ENCODE results near the gene MACROD2. TPM values are rescaled to one million over a fixed set of nuclear protein-coding genes. Genes with fewer than 3 reads are reported as not detected.

The MACROD2 gene
- total RNA-seq, 1 donor from 2014 or later: 3.8 TPM

DNA sequence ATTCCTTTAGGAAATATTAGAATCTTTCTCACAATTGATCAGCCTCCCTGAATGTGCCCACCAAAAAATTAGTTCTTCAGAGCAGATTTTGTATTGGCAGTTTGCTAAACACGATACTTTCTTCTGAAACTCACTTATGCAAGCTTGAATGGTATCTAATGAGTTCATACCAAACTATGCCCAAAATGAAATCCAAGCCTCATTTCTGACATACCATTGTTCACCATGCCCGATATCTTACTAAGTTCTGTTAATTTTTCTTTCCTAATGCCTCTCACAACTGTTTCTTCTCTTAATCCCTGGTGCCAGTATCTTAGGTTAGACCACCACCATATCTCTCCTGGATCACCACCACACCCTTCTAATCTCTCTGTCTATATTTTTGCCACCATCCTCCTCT, 1822.0 kb downstream of the MACROD2 start:
- no peak for DNase-seq (ENCODE audit: low spot score)

DNA sequence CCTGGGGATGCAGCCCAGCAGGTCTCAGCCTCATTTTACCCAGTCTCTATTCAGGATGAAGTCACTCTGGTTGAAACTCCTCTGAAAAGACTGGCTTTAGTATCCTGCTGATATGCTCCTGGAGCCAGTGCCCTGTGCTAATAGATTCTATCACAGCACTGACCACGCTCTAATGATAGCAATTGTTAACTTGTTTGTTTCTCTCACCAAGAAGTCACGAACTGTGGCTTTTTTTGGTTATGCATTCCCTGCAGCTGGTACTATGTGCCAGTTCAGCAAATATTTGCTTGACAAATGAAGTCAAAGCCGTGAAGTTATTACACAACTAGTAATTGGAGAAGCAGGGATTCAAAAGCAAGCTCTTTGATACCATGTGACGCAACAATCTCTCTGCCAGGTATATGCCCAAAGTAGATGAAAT, 1823.3 kb downstream of the MACROD2 start:
- DNase-seq (ENCODE audit: low spot score): no peak

DNA sequence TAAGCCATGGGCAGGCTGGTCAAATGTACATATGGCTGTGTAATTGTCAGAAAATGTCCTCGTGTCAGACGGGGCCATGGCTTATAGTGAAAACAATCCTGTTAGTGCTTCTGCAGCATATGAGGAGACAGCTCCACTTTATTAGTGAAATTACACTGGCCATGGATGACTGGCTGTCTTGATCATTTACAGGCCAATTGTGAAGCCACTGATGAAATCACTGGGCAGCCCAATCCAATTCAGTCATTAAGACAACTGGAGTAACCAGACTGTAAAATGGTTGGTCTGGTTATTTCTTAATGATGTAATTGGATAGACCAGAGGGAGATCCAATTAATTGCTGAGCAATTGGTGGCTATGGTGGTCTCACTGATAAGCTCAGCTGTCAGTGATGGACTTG, 1828.4 kb downstream of the MACROD2 start:
- DNase-seq (ENCODE audit: low spot score): no peak

DNA sequence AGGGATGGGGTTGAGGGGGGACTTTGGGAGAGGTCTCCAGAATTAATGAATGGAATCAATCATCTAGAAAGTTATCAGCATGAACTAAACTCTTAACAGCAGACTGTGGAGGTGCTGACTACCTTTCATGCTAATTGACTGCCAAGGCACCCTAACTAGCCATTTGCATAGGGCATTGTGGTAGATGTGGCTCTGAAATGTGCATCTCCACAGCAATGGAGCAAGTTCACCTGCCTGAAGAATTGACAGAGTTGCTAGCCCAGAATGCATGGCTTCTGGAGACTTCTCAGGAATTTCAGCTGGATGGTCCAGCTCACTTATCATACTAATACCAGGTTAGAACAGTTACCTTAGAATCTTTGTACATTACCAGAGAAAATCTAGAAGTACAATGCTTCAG, 1832.3 kb downstream of the MACROD2 start:
- DNase-seq (ENCODE audit: low spot score): no peak

DNA sequence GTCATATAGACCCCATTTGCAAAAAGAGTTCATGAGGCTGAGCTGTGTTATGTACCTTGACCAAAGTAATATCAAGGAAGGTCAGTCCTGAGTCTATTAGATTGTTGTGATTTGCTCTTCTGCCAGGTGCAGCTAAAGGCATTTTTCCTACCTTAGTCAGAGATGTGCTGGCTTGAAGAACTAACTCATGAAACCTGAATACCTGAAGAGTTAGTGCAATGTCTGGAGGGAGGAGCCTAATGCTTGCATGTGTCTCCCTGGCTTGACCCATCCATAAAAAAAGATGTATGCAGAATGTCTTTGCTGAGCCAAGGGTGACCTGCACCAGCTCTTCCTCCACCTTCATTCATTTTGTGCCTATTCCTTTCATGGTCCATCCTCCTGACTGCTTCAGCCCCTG, 1835.9 kb downstream of the MACROD2 start:
- DNase-seq (ENCODE audit: low spot score): no peak

DNA sequence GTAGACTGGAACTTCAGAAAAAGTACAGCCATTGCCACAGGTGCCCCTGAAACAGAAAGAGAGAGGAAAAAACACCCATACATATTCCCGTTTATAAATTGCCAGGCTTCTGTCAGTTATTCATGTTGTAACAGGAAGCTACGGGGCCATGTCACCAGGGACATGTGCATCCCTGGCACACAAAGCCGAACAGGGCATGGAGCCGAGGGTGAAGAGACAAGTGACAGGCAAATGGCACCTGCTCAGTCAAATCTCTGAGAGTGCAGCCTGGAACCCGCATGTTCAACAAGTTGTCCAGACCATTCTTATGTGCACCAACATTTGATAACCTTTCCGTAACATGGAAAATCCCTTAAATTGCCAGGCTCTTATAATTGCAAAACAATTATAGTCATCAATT, 1837.2 kb downstream of the MACROD2 start:
- DNase-seq (ENCODE audit: low spot score): no peak

DNA sequence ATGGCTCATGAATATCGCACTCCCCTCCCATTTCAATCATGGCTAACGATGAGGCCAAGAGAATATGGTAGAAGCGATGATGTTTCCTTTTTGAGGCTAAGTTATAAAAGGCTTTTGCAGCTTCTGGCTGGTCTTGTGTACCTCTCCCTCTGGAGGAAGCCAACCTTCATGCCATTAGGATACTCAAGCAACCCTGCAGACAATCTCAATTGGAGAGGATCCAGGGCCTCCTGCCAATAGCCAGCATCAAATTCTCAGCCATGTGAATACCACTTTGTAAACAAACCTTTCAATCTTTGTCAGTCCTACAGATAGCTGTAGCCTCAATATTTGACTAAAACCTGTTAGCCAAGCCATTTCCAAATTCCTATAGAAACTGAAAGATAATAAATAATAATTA, 1839.5 kb downstream of the MACROD2 start:
- no peak for DNase-seq (ENCODE audit: low spot score)

DNA sequence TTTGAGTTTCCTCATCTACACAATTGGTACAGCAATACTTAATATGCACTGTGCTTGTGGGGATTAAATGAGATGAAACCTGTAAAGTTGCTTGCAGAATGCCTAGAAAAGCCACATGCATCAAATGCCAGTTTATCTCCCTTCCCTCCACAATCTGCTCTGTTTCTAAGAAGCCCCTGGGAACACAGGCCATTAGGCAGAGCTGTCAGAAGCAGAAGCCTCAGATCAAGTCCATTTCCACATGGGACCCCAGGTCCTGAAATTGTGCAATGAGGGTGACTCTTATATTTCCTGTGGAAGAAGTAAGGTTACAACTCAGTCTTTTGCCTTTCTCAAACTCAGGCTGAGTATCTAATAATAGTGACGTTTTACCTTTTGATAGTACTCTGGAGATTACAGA, 1840.5 kb downstream of the MACROD2 start:
- DNase-seq (ENCODE audit: low spot score): no peak

DNA sequence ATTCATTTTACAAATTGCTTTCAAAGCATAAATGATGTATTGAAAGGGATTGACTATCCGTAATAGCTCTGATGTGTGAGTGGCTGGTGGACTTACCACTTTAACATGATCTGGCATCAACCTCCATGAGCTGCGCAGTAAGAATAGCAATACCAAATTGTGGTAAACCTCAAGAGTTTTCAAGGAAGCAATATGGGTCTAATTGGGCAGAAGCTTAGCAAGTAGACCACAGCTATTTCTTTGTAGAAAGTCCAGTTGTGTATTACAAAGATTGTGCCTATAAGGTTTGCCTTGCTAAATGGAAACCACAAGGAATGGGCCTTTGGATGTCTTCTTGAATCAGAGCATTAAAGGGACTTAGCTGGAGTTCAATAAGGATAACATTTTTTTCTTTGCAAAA, 1841.3 kb downstream of the MACROD2 start:
- DNase-seq (ENCODE audit: low spot score): no peak

DNA sequence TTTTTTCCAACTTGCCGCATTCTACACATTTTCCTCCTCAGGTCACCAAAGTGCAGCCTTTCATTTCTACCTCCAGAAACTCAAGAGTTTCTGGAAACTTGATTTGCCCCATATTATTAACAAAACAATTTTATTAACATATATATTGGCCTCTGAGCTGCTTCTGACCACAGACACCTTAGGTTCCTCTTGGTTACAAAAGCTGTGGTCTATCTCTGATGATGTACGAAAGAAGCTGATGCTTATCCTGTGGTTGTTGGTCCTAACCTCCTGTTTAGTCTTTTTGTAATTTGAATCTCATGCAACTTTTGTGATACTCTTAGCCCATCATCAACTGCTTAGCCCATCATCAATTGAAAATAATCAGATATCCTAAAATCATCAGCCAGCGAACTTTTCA, 1842.2 kb downstream of the MACROD2 start:
- no peak for DNase-seq (ENCODE audit: low spot score)

DNA sequence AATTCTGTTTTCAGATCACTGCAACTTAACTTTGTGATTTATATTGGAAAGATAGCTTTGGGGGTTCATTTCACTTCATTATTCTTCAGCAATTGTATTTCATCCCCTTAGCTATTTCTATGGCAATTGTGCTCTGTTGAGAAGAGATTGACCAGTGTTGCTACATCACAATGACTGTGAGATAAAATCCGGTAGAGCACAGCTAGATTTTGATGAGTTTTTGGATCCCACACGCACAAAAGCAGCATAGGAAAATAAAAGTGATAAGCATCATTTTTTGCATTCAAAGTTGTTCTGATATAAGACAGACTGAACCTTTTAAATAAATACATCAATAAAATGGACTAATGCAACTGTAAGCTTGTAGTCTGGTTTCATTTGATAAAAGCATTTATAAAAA, 1843.2 kb downstream of the MACROD2 start:
- no peak for DNase-seq (ENCODE audit: low spot score)

DNA sequence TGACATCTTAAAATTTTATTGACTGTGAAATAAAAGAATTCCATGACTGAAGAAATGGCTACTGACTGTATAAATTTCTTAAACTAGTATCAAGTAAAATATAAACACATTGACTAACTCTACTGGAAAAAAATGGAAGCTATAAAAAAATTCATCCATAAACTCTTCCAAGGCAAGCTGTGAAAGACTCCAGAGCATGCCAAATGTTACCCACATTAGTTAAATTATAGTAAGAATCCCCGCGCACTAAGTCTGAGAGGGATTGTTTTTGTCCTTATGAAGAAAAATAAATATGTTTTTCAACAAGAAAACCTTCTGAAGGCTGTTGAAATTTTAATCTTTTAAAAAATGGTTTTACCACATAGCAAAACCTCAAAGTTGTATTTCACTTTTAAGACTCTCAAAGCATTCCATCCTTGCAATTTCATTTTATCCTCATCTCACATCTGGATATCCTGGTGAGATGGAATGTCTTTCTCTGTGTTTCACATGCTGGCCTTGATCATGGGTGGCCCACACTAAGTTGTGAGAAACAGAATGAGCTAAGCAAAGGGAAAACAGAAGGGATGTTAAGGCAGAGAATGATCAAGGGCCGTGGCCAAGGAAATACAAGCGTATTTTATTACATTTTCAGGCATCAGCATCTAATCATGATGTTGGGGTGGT, 1845.5 kb downstream of the MACROD2 start:
- DNase-seq (ENCODE audit: low spot score): no peak

DNA sequence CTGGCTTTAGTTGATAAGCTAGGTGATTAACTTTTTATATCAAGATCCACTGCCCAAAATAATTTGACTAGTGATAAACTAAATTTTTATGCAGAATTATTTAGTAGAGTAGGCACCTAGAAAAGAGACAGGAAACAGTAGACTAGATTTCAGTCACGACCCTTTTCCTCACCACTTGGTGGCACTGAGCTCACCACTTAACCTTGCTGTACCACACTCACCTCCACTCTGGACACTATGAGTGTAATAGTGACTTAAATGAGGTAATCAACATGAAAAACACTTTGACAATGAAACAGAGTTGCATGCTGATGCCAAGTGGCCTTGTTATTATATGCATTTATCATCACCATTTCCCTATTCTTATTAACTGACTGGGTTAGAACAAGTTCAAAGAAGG, 1847.6 kb downstream of the MACROD2 start:
- DNase-seq (ENCODE audit: low spot score): no peak

DNA sequence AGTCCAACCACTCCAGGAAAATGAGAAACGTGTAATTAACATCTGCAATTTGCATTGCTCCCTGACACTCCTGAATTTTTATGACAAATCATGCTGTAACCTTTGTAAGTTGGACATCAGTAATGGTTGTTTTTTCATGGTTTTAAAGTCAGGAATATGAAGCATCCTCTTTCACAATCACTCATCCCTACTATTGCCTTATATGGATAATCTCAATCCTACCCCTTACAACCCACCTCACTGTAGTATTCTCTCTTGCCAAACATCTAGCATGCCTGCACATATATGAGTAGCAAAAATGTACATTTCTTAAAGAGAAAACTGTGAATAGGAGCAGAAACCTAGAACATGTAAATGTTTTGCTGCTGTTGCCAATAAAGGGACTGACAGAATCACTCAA, 1848.5 kb downstream of the MACROD2 start:
- DNase-seq (ENCODE audit: low spot score): no peak

DNA sequence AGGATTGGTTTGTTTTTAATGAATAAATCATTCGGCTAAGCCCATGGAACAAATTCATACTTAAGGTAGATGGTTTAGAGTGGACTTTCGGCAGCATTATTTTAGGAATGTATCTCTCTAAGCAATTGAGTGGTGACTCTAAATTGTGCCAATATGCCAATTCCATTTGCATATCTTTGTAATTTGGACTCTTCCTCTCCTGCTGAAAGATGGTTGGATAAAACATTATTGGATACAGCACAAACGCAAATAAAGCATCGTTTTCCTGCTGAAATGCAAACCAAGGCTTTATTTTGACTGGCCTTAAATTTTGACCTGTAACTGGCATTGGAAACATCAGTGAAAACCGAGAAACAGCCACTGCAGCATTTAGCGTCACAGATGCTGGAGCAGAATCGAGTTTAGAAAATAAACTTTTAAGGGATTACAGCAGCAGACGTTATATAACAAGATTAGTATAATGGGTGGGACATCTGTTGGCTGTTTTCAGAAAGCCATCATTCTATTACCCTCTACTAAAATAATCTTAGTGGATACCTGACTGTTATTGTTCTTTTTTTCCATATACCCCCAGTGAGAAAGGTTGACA, 1852.0 kb downstream of the MACROD2 start:
- DNase-seq (ENCODE audit: low spot score): no peak

DNA sequence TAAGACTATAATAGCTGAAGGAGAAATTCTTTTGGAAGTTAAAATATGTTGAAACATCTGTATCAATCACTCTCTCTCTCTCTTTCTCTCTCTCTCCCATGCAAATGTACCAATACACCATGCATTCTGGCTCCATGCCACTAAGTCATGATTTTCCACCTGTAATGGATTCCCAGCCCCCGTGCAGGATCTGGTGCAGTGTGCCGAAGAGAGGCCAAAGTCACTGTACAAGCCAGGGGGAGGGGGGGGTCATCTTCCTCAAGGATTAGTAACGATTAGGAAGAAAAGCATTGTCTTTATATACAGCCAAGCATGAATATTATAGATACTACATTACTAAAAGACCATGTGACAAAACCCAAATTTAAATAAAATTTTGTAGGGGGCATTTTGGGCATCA, 1852.8 kb downstream of the MACROD2 start:
- DNase-seq (ENCODE audit: low spot score): no peak

DNA sequence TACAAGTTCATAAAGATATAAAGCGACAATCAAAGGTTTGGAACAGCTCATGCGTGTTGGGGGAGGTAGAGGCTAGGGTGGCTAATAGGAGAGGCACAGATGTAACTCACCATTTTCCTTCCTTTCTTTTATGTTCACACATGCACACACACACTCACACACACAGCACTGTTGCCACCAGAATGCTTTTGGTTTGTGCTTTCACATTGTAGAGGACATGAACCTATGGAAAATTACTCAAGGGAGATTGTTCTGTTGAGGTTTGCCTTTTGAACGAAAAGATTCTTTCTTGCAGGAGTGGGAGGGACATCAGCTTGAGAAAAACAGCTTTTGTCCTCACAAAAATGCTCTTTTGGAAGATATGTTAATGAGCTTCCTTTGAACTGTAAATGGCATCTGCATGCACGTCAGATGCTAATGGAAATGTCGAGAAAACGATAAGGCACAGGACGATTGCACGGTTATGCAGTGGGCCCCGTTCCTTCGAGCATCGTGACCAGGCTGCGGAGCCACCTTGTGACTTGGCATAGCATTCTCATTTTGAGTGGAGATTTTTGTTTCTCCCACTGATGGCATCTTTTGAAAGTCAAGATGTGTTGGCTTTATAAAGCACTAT, 1853.8 kb downstream of the MACROD2 start:
- DNase-seq (ENCODE audit: low spot score): no peak

DNA sequence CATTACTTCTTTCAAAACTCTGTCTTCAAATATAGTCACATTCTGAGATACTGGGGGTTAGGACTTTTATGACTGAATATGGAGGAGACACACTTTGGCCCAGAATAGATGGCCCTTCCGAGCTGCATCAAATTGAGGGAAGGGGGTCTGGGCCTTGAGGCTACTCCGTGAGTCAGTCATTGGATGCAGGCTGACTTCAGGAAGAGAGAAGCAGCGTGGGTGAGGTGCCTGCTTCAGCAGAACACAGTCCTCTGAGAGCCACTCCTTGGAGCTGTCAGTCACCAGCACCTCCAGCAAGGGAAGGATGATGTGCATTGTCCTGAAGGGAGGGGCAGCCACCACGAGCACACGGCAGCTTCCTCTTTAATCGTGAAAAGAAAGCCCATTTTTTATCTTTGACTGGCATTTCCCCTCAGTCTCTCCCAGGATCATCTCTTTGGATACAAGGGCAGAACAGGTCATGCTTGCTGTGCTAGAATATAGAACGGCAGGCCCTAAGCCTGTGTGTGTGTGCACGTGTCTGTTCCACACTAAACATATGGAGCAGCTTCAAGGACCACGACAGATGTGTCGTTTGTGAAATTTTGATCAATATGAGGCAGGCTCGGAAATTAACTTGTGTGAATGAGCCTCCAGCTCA, 1856.4 kb downstream of the MACROD2 start:
- no peak for DNase-seq (ENCODE audit: low spot score)

DNA sequence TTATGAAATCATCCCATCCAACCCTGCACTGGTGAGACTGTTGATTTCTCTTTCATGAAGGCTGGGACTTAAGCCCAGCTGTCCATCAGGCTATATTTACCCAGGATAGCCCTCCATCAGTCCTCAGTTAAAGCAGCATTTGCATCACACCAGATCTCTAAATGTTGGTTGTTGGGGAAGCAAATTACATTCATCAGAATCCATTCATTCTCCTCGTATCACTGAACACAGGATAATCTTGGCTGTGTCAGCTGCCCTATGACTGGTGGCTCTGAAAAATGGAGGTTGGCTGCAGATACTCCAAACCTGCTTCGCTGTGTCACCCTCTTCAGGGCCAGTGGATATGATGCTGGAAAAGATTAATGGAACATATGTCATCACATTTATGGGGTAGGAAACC, 1859.6 kb downstream of the MACROD2 start:
- no peak for DNase-seq (ENCODE audit: low spot score)

DNA sequence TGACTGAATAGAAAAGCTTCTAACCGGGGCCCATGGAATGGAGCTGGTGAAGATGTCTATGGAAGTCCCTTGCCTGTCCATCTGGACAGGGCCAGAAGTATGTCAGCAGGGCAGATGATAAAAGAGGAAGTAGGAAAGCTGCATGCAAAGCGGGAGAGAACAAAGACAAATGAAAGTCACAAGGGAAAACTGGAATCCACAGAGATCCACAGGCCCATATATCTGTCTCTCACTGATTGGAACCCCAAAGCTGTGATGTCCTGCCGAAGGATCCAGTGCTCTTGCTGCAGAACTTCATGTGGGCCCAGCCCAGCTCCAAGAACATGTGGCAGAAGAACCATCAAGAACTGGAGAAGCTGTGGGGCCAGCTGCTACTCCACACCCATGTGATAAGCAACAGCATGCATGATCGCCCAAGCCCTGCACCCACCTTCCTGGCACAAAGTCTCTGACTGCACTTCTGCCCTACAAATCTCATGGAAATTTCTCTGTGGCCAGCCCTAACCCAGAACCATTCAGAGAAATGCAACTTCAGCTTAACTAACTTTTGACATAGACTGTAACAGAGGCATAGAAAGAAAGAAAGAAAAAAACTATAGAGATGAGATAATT, 1862.0 kb downstream of the MACROD2 start:
- no peak for DNase-seq (ENCODE audit: low spot score)

DNA sequence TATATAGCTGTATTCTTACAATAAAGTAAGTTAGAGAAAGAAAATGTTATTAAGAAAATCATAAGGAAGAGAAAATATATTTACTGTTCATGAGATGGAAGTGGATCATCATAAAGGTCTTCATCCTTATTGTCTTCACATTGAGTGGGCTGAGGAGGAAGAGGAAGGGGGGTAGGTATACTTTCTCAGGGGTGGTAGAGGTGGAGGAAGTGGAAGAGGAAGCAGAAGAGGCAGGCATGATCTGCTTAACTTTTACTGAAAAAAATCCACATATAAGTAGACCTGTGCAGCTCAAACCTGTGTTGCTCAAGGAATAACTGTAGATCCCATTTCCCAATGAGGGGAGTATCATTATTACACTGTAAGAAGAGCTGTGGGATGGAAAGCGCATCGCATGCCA, 1863.7 kb downstream of the MACROD2 start:
- DNase-seq (ENCODE audit: low spot score): no peak

DNA sequence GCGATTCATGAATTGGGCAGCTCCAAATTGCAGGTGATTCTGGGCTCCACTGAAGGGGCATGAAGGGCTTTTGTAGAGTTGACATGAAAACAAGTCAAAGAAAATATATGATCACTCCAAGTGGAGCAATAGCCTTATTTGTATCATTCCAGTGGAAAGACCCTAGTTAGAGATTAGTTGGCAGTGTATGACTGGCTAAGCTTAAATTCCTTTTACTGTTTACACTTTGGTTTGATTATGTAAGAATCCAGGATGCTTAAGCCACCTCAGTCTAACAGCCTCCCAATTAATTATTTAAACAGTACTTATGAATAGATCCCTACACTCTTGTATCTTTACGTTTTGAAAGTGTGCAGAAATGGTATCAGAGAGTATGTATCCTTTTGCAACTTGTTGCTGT, 1865.5 kb downstream of the MACROD2 start:
- no peak for DNase-seq (ENCODE audit: low spot score)

Data from mesenteric fat pad (tissue), 1 donor.